Tibial artery (tissue), 4 donors: ENCODE data around the gene MACROD2.

Source experiments
- DNase-seq, 2 donors: peaks; one replicate each; pipeline ENCODE4 v3.0.0-alpha.2; 2019
- H3K27ac ChIP-seq, 2 donors: fragments of 200-600 bp; sonication (generic) in 1 of 2; 1 replicate in 1 of 2; 2 replicates in 1 of 2; pipeline ENCODE4 v1.5.1; 2018 to 2019; ENCODE audit warnings: mild to moderate bottlenecking in 1 of 2
- H3K27me3 ChIP-seq, 2 donors: fragments of 200-600 bp; sonication (generic) in 1 of 2; one replicate each; pipeline versions ENCODE4 v1.5.1 to v1.6.0; 2016 to 2019
- H3K36me3 ChIP-seq, 3 donors: fragments of 200-600 bp; sonication (generic) in 2 of 3; one replicate each; pipeline ENCODE4 v1.5.1; 2016 to 2019; ENCODE audit warnings: mild to moderate bottlenecking in 2 of 3
- H3K4me1 ChIP-seq, 4 donors: fragments of 200-600 bp; sonication (generic) in 2 of 4; 1 replicate in 3 of 4; 2 replicates in 1 of 4; pipeline ENCODE4 v1.5.1; 2016 to 2019
- H3K4me3 ChIP-seq, 2 donors: fragments of 200-600 bp; sonication (generic) in 1 of 2; 1 replicate in 1 of 2; 2 replicates in 1 of 2; pipeline ENCODE4 v1.5.1; 2018 to 2019; ENCODE audit warnings: mild to moderate bottlenecking in 2 of 2
- H3K9me3 ChIP-seq, 3 donors: fragments of 200-600 bp; sonication (generic) in 1 of 3; one replicate each; pipeline ENCODE4 v1.5.1; 2016 to 2019
- intact Hi-C: fragments of 100-400 bp; cut with DNase I; formaldehyde crosslinking; loops from one replicate; pipeline ENCODE4 v1.15.0; 2023; ENCODE audit warnings: low total_unique reads
- TF ChIP-seq, protein P1 (sequence below), 2 experiments: fragments of 200-600 bp in 1 of 2; fragments of 450-650 bp in 1 of 2; IDR thresholded peaks; one replicate each; pipeline ENCODE4 v1.5.1; 2017 to 2019; ENCODE audit warnings: antibody characterized with exemption in 2 of 2, mild to moderate bottlenecking in 1 of 2, moderate library complexity in 1 of 2

The MACROD2 gene

GRCh38 chr20:14790190-14790589 is 794.9 kb downstream of the MACROD2 start:
- DNase-seq: no peak
- Histone ChIP-seq H3K4me3 (no peak overlapping the region), H3K27me3 (no peaks in the 10 kb centered on the region), H3K36me3 (no peaks in the 10 kb centered on the region), H3K9me3 (no peaks in the 10 kb centered on the region), H3K27ac (no peak overlapping the region), H3K4me1 (no peaks in the 10 kb centered on the region)
- intact Hi-C loops: no loop called here
- TF ChIP-seq, protein P1, sequence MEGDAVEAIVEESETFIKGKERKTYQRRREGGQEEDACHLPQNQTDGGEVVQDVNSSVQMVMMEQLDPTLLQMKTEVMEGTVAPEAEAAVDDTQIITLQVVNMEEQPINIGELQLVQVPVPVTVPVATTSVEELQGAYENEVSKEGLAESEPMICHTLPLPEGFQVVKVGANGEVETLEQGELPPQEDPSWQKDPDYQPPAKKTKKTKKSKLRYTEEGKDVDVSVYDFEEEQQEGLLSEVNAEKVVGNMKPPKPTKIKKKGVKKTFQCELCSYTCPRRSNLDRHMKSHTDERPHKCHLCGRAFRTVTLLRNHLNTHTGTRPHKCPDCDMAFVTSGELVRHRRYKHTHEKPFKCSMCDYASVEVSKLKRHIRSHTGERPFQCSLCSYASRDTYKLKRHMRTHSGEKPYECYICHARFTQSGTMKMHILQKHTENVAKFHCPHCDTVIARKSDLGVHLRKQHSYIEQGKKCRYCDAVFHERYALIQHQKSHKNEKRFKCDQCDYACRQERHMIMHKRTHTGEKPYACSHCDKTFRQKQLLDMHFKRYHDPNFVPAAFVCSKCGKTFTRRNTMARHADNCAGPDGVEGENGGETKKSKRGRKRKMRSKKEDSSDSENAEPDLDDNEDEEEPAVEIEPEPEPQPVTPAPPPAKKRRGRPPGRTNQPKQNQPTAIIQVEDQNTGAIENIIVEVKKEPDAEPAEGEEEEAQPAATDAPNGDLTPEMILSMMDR (IDR thresholded peaks at IDR 0.05): no peak

- no peak for DNase-seq
- no peaks in the 10 kb centered on the region for H3K9me3 ChIP-seq
- no peaks in the 10 kb centered on the region for H3K4me1 ChIP-seq
- no peak overlapping the region for H3K4me3 ChIP-seq
- H3K27me3 ChIP-seq: no peaks in the 10 kb centered on the region
- TF ChIP-seq, protein P1 (IDR thresholded peaks at IDR 0.05): no peak
- H3K36me3 ChIP-seq: no peaks in the 10 kb centered on the region
- intact Hi-C loops: no loop called here
- no peak overlapping the region for H3K27ac ChIP-seq
These were observed 795.7 kb downstream of the MACROD2 start for GRCh38 chr20:14790771-14791620.

DNA sequence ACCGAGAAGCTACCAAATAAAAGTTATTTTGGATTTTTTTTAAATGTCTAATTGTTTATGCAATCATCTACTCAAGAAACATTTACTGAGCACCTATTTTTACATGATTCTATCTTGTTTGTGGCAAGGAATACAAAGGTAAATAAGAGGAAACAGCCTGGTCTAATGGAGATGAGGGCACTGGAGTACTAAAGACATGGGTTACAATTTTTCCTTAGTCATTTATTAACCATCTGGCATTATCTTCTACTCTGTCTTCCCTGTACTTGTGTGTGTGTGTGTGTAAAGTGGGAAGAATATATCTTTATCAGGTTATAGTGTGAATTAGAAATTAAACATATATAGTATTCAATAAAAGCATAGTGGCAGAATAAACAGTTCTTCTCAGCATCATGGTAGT is 797.6 kb downstream of the MACROD2 start:
- no peaks in the 10 kb centered on the region for H3K9me3 ChIP-seq
- no peak for DNase-seq
- intact Hi-C loops: no loop called here
- no peak overlapping the region for H3K27ac ChIP-seq
- H3K27me3 ChIP-seq: no peaks in the 10 kb centered on the region
- no peaks in the 10 kb centered on the region for H3K36me3 ChIP-seq
- TF ChIP-seq, protein P1 (IDR thresholded peaks at IDR 0.05): no peak
- H3K4me3 ChIP-seq: no peak overlapping the region
- H3K4me1 ChIP-seq: no peaks in the 10 kb centered on the region

DNA sequence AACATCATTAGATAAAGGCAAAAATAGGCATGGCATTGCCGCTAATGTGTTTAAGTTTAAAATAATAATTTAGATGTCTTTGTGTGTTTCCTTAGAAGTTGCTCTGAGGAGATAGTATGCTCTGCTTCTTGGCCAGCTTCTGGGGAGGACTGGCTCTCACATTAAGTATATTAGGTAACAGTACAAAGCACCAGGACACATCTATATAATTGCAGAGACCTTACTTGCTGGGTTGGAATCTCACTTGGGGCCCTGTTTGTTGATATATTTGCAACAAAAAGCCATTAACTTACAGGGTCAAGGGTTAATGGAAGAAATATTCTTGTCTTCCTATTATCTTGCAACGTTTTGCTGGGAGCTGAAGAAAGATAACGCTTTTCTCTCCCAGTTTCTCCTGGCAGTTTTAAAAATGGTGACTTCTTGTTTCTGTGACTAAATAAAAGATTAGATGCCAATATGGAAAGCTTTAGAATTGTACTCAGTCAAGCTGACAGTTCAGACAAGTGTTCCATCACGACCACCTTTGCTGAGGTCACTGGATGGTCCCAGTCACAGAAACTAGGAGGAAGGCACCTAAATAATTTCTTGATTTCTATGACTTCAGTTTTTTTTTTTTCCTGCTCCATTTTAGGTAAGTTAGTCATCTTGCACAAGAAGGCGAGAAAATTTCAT is 804.4 kb downstream of the MACROD2 start:
- H3K27me3 ChIP-seq: no peaks in the 10 kb centered on the region
- TF ChIP-seq, protein P1 (IDR thresholded peaks at IDR 0.05): no peak
- H3K4me3 ChIP-seq: no peak overlapping the region
- no peak overlapping the region for H3K27ac ChIP-seq
- H3K9me3 ChIP-seq: no peaks in the 10 kb centered on the region
- intact Hi-C loops: no loop called here
- H3K36me3 ChIP-seq: no peaks in the 10 kb centered on the region
- no peaks in the 10 kb centered on the region for H3K4me1 ChIP-seq
- no peak for DNase-seq

- intact Hi-C loops: no loop called here
- no peaks in the 10 kb centered on the region for H3K36me3 ChIP-seq
These were observed 805.5 kb downstream of the MACROD2 start for GRCh38 chr20:14800707-14801425.

More at GRCh38 chr20:14800707-14801425, 805.5 kb downstream of the MACROD2 start:
- Histone ChIP-seq H3K4me3 (no peak overlapping the region), H3K27me3 (no peaks in the 10 kb centered on the region), H3K9me3 (no peaks in the 10 kb centered on the region), H3K4me1 (no peaks in the 10 kb centered on the region), H3K27ac (no peak overlapping the region)
- TF ChIP-seq, protein P1 (IDR thresholded peaks at IDR 0.05): no peak
- no peak for DNase-seq
